ENCODE data around the gene ZKSCAN1.
"Not testable (repeated sequence)": the region's sequence is repeated elsewhere in the genome, so short reads cannot be mapped to it uniquely, and the experiment has no call there.

The ZKSCAN1 gene

GRCh38 chr7:100003711-100004661 is 11.4 kb upstream of the ZKSCAN1 start:
- DNase-seq = no peak

GRCh38 chr7:100007887-100008286 is 7.5 kb upstream of the ZKSCAN1 start:
- DNase-seq = no peak

GRCh38 chr7:100008525-100008924 is 6.9 kb upstream of the ZKSCAN1 start:
- DNase-seq = no peak

GRCh38 chr7:100009952-100010351 is 5.4 kb upstream of the ZKSCAN1 start:
- not testable (repeated sequence) for DNase-seq

- DNase-seq = no peak
Measured at GRCh38 chr7:100010901-100011300, 4.5 kb upstream of the ZKSCAN1 start.

- DNase-seq = no peak
Measured at GRCh38 chr7:100011516-100011915, 3.9 kb upstream of the ZKSCAN1 start.

GRCh38 chr7:100012385-100013327 is 2.7 kb upstream of the ZKSCAN1 start:
- DNase-seq = not testable (repeated sequence)

- no peak for DNase-seq
Measured at GRCh38 chr7:100013328-100013676, 2.1 kb upstream of the ZKSCAN1 start.

- no peak for DNase-seq
Measured at GRCh38 chr7:100016215-100016901, 962 bp downstream of the ZKSCAN1 start.

GRCh38 chr7:100017300-100017699 is 1.9 kb downstream of the ZKSCAN1 start:
- no peak for DNase-seq

- DNase-seq = no peak
Measured at GRCh38 chr7:100017875-100018274, 2.5 kb downstream of the ZKSCAN1 start.

GRCh38 chr7:100019908-100020307 is 4.5 kb downstream of the ZKSCAN1 start:
- DNase-seq = no peak

- DNase-seq = no peak
Measured at GRCh38 chr7:100021297-100021696, 5.9 kb downstream of the ZKSCAN1 start.

- no peak for DNase-seq
Measured at GRCh38 chr7:100022621-100023020, 7.2 kb downstream of the ZKSCAN1 start.

GRCh38 chr7:100023526-100023925 is 8.1 kb downstream of the ZKSCAN1 start:
- no peak for DNase-seq

GRCh38 chr7:100024020-100024619 is 8.7 kb downstream of the ZKSCAN1 start:
- no peak for DNase-seq

- DNase-seq = no peak
Measured at GRCh38 chr7:100027197-100027596, 11.8 kb downstream of the ZKSCAN1 start.

GRCh38 chr7:100029596-100029995 is 14.2 kb downstream of the ZKSCAN1 start:
- no peak for DNase-seq

GRCh38 chr7:100033526-100033925 is 18.1 kb downstream of the ZKSCAN1 start:
- DNase-seq = no peak

GRCh38 chr7:100034871-100035510 is 19.6 kb downstream of the ZKSCAN1 start:
- DNase-seq = no peak

GRCh38 chr7:100035876-100036275 is 20.5 kb downstream of the ZKSCAN1 start:
- DNase-seq = no peak

- DNase-seq = no peak
Measured at GRCh38 chr7:100038326-100038725, 22.9 kb downstream of the ZKSCAN1 start.
